Activated T-cell treated with anti-CD3 and anti-CD28 coated beads for 48 hours (primary cell): ENCODE measurements around the gene TRNP1.
"Not testable (repeated sequence)": the region's sequence is repeated elsewhere in the genome, so short reads cannot be mapped to it uniquely, and the experiment has no call there.

ENCODE experiments used
- DNase-seq: peaks from one replicate; pipeline ENCODE4 v3.0.0-alpha.2; 2020; ENCODE audit warnings: low read depth

The TRNP1 gene

DNA sequence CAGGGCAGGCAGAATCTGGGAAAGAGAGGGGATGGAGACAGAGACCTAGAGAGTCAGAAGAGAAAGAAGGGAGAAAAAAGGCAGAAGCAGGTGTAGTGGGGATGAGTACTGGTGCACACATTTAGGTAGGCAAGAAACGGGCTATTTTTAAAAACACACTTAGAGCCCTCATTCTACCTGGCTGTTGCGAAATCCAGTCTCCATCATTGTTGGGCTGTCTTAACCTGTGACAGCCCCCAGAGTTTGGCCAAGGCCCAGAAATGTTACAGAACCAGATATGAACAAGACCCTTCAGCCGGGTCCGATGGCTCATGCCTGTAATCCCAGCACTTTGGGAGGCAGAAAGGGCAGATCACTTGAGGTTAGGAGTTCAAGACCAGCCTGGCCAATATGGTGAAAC, 20.7 kb upstream of the TRNP1 start:
- DNase-seq = no peak

- DNase-seq = no peak
These were observed 16.6 kb upstream of the TRNP1 start for GRCh38 chr1:26976621-26977510.

GRCh38 chr1:26978901-26979300, 14.6 kb upstream of the TRNP1 start:
- no peak for DNase-seq

DNA sequence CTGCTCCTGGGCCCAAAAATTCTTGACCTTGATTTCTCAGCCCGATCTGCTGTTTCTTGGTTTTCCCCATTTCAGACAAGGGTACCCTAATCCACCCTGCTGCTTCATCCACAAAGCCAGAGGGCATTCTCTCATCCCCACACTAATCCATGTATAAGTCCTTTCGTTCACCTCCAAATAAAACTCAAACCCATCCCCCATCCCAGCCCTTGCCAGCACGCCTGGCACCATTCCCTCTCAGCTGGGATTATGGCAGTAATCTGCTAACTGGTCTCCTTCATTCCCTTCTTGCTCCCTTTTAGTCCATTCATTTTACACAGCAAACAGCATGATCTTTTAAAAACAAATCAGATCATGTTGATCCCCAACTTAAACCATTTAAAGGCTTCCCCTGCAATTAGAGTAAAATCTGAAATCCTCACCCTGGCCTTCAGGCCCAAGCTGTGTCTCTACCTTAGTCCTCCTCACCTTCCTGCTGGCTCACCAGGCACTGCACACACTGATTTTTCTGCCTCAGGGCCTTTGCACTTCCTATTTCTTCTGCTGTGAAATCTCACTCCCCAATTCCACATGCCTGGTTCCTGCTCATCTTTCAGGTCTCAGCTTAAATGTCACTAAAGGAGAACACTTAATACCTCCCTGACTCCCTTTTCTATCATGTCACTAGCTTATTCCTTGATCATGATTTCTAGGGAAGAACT, 12.2 kb upstream of the TRNP1 start:
- DNase-seq = no peak

DNA sequence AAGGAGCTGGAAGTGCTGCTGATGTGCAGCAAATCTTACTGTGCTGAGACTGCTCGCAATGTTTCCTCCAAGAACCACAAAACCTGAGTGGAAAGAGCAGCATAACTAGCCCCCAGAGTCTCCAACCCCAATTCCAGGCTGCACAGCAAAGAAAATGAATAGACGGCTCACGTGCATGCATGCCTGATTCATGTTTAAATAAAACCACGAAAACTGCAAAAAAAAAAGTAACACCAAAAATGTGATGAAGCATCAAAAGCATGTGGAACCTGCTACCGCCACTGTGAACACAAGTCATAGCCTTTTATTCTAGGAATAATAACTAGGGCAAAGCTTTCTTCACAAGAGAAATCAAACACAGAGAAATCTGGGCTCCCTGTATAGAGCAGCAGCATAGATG, 9.6 kb upstream of the TRNP1 start:
- no peak for DNase-seq

GRCh38 chr1:26984291-26984690, 9.2 kb upstream of the TRNP1 start:
- no peak for DNase-seq

DNA sequence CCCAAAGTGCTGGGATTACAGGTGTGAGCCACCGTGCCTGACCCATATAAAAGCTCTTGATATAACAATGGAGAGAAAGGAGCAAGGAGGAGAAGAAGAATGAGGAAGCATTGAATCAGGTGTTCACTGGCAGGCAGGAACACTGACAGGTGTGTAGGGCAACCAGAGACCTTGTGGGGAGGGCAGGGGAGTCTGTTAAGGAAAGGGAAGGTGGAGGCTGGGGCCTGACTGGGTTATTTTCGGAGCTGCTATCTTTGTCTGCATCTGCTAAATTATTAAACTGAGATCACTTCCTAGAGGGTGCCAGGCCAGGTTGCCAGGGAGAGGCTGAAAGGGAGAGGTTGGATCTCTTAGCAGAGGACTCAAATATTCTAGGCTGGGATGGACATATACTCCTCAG, 6.8 kb upstream of the TRNP1 start:
- no peak for DNase-seq

DNA sequence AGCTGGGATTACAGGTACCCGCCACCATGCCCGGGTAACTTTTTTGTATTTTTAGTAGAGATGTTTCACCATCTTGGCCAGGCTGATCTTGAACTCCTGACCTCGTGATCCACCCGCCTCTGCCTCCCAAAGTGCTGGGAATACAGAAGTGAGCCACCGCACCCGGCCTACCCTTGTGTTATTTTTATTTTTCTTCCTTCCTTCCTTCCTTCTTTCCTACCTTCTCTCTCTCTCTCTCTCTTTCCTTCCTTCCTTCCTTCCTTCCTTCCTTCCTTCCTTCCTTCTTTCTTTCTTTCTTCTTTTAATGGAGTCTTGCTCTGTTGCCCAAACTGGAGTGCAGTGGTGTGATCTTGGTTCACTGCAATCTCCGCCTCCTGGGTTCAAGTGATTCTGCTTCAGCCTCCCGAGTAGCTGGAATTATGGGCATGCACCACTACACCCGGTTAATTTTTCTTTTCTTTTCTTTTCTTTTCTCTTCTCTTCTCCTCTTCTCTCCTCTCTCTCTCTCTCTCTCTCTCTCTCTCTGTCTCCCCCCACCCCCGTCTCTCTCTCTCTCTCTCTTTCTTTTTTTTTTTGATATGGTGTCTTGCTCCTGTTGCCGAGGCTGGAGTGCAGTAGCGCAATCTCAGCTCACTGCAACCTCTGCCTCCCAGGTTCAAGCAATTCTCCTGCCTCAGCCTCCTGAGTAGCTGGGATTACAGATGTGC, 3.9 kb upstream of the TRNP1 start:
- not testable (repeated sequence) for DNase-seq

- no peak for DNase-seq
These were observed 2.0 kb upstream of the TRNP1 start for GRCh38 chr1:26991310-26992116.

DNA sequence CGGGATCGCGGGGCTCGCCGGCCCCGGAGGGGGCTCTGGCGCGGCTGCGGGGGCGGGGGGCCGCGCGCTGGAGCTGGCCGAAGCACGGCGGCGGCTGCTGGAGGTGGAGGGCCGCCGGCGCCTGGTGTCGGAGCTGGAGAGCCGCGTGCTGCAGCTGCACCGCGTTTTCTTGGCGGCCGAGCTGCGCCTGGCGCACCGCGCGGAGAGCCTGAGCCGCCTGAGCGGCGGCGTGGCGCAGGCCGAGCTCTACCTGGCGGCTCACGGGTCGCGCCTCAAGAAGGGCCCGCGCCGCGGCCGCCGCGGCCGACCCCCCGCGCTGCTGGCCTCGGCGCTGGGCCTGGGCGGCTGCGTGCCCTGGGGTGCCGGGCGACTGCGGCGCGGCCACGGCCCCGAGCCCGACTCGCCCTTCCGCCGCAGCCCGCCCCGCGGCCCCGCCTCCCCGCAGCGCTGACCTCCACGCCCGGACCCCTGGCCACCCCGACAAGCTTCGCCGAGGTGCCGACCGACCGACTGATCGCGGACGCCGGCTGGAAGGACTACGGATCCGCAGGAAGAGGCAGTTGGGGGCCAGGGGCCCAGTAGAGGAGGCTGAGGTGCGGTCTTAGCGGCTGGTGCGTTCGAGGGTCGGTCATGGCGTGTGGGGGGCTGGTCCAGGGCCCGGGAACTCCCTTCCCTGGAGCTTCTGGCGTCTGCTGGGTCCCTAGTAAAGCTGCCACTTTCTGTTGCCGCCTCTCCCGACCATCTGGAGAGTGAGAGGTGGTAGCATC, 711 bp downstream of the TRNP1 start:
- DNase-seq = no peak

DNA sequence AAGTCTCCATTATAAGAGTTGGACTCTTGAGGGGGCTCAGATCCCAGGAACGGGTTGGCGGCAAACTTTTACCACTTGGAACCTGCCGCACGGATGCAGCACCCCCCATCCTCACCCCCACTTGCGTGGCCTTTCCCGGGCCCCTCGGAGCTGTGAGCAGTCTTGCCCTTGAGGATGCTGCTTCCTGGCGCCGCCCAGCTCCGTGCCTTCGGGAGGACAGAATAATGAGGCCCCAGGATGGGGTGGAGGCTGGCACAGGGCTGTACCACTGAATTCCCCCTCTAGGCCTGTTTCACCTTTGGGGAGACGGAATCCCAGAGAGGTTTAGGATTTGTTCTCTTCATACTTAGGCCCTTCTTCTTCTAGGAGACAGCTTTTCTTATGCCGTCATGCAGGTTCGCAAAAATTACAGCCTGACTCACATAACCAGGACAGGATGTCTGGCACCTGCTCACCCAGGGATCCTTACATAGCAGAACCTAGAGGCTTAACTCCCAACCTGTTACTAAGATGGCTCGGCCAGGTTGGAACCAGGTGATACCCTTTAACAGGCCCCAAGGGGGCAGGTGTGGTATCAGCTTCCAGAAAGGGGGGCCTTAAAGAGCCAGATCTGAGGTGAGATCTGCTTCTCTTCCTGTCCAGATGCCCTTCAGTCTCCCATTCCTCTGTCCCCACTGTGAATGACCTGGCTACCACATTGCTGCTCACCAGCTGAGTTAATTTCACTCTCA, 1.5 kb downstream of the TRNP1 start:
- DNase-seq = no peak

- no peak for DNase-seq
These were observed 2.5 kb downstream of the TRNP1 start for GRCh38 chr1:26996024-26996423.

GRCh38 chr1:26996665-26997064, 3.2 kb downstream of the TRNP1 start:
- DNase-seq = no peak

DNA sequence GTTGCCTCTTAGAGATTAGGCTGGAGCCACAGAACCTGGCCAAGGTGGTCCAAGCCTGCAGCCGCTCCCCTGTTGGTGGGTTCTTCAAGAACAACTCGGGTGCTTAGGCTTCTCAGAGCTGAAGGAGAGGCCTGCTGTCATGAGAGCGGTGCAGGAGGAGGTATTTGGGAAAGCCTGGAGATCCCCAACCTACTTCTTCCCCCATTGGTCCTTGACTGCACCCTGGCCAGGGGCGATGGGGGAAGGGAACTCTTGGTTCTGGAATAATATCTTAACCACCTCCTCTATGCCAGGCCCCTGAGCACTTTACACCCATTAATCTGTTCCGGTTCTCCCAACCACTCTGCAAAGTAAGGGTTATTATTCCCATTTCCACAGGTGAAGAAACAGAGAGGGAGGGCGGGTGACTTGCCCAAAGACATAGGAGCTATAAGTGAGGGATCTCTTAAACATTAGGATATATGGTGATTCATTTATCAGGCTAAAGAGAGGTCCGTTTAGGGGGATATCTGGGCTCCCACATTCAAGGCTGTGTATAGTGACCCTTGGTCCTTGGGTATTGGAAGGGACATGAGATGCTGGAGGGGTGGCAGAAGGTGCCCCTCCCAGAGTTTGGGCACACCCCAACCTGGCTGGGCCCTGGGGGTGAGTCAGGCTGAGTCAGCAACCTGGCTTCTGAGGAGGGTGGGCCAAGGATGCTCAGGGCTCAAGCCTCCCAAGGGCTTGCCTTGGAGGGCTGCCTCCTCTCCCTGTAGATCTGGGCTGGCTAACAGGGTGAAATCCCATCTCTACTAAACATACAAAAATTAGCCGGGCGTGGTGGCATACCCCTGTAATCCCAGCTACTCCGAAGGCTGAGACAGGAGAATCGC, 5.2 kb downstream of the TRNP1 start:
- no peak for DNase-seq

DNA sequence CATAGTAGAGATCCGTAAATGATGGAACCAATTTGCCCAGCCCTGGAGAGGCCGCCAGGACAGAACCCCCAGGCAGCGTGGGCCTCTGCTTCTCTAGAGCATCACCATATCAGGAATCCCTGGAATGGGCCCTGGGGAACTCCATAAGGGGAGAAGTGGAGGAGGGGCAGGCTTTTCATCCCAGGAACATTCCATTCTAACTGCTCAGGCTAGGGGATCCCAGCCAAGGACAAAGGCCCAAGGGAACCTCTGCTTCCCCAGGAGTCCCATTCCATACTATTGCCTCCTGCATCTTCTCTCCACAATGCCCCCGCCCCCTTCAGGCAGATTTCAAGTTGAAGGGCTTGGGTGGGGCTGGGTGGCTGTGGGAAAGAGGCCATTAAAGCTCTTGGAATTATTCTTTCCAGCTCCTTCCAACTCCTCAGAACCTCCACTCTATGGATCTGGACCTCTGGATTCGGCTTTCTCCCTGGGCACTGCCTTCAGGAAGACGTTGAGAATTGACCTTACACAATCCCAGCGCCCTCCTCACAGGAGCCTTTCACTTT, 6.0 kb downstream of the TRNP1 start:
- no peak for DNase-seq

DNA sequence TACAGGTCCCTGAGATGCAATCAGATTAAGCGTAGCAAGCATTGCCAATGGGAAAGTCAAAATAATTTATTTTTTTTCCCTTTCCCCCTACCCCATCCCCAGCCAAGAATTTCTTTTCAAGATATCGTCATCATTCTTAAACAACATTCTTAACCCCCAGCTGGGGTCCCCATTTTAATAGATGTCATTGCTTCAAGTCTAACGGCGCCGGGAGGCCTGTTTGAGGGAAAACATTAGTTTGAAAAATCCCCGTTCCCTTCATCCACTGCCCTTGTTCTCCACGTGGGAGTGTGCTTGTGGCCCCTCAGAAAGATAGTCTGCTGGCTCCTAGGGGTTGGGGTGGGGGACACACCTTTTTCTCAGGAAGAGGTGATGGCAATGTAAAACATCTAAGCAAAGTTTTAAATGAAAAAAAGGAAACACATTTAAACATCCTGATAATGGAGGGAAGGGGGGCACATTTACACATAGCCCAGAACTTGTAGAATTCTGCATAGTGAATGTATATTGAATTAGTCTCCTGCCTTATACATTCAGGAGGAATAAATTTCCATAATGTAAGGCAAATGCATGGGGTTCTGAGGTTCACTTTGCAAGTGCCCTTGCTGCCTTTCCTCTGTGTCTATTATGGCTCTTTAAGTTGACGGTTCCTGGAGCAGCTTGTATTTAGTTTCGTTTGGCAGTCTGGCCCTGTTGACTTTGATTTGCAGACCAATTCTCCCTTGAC, 6.8 kb downstream of the TRNP1 start:
- DNase-seq = no peak

DNA sequence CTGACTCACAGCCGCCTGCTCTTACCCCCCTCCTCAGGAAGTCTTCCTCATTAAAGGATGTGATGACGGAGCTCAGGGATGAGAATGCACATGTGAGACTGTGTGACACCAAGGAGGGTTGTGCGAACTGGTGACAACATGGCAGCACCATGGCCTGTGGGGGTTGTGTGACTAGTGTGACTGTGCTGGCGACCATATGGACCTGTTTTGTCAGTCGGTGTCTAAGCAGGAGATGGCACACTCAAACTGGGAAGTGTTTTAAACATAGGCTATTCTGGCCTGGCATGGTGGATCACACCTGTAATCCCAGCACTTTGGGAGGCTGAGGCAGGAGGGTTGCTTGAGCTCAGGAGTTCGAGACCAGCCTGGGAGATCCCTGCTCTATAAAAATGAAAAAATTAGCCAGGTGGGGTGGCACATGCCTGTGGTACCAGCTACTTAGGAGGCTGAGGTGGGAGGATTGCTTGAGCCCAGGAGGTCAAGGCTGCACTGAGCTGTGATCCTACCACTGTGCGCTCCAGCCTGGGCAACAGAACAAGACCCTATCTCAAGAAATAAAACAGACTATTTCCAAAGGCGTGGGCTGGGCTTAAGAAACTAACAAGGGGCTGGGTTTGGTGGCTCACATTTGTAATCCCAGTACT, 7.4 kb downstream of the TRNP1 start:
- DNase-seq = no peak
